ENCODE measurements around the gene CDH2.

DNA sequence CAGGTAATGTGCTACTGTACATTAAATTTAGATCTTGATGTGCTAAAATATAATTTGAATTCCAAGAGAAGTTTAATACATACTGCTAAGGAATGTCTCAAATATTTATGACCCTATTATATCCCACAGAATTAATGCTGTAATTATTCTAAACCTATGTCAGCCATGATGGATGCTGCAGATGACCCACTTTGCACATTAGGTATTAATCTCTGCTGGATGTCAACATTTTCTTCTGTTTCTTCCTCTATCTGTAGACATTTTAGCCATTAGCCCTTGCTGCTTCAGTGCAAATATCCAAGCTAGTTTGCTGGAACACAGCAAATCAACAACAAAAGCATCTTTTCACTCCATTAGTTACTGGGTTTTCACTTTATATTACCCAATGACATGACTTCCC is 164.6 kb downstream of the CDH2 start:
- no peak for TF ChIP-seq CTCF (conservative IDR thresholded peaks at IDR 0.05)
- TF ChIP-seq ZFX (IDR thresholded peaks at IDR 0.05) = no peak
